ENCODE data around the gene TACR2. TPM values are rescaled to one million over a fixed set of nuclear protein-coding genes. Genes with fewer than 3 reads are reported as not detected.

TACR2 gene
- 0.09 TPM in 1 of 2 replicates, not detected in the other for total RNA-seq

GRCh38 chr10:69416695-69417094, at the start of gene TACR2:
TSS of gene TACR2 (minus strand) at chr10:69416918. CDS start at chr10:69416323, 595 bp downstream.

DNA sequence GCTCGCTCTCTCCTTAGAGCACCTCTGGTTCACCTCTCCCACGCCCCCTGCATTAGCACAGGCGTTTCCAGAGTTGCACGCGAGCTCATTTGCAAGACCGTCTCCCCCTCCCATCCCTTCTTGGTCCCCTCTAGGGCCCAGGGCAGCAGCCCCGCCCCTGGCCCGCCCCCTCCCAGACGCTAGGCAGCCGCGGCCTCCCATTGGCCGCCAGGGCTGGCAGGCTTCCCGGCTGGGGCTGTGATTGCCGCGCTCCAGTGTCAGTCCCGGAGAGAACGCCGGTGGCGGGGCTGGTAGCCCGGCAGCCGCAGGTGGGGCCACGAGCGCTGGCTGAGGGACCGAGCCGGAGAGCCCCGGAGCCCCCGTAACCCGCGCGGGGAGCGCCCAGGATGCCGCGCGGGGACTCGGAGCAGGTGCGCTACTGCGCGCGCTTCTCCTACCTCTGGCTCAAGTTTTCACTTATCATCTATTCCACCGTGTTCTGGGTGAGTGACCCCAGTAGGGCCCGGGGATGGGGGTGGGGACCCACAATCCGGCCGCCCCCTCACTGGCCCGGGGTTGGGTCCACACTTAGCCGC, 34.6 kb upstream of the TACR2 start, which contains the start of gene TSPAN15:
TSPAN15 (plus strand) TSS at position 257 of the 575 bp plus-strand sequence; CDS start at position 387, 130 bp downstream.

Other genes starting within 250 kb of the TACR2 start
- 32.1 and 38.5 TPM in 2 replicates for gene SUPV3L1, start 236.7 kb downstream of the TACR2 start, total RNA-seq
- gene HKDC1, start 196.6 kb downstream of the TACR2 start, total RNA-seq = 0.28 and 0.74 TPM in 2 replicates
- gene HK1, start 138.4 kb downstream of the TACR2 start, total RNA-seq = 131 and 169 TPM in 2 replicates
- gene TSPAN15, start 34.5 kb upstream of the TACR2 start, total RNA-seq = 0.85 and 1.6 TPM in 2 replicates
- gene NEUROG3, start 156.5 kb upstream of the TACR2 start, total RNA-seq = not detected in 2 replicates
- 0.46 TPM in 1 of 2 replicates, not detected in the other for gene FAM241B, start 213.3 kb upstream of the TACR2 start, total RNA-seq

All from smooth muscle cell of bladder (primary cell).